ENCODE measurements around the gene SHH.

DNA sequence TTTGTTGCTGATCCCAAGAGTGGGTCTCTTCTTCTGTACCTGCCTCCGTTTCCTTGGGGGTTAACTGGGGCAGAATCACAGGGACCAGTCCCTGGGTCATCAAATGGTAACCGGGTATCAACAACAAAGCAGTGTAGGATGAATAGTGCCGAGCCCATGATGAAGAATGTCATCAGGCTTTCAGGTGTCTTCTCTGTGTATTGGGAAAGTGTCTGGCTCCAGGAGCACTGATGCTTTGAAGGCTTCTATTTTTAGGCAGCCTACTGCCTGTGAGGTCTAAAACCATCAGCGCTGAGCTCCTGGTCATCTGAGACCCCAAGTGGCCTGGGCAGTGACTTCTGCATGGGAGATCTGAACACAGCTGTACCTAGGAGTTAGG, 48.2 kb upstream of the SHH start:
- no peak for TF ChIP-seq CTCF (conservative IDR thresholded peaks at IDR 0.05; ENCODE audit: low read depth, low read length)
- no peak for TF ChIP-seq EZH2 (IDR thresholded peaks at IDR 0.05; ENCODE audit: borderline replicate concordance, low read depth, low read length, poor library complexity, severe bottlenecking)
